ENCODE results near the gene UBE2D2.

UBE2D2 gene

DNA sequence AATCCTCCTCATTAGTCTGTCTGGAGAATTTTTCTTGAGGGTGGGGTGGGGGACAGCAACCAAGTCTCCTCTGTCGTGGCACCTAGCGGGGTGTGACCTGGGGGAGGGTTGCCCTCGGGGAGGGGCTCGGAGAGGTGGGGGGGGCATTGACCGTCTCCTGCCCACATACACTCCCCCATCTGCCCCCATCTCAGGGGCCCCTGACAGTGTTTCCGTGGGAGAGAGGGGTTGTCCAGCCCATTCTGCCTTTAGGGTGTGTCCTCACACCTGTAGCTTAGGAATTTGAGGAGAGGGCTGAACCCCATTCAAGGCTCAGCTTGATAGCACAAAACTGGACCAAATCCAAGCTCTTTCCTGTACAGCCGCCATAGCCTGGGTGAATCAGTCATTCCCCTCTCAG, 81.1 kb downstream of the UBE2D2 start:
- H3K9ac ChIP-seq (ENCODE audit: low read length), result no peak overlapping the region
- H3K4me1 ChIP-seq (ENCODE audit: control insufficient read depth, insufficient read depth, low read length), result peaks cover 9% of the 10 kb centered on the region
- H3K36me3 ChIP-seq (ENCODE audit: control insufficient read depth, insufficient read depth, low read length), result no peaks in the 10 kb centered on the region
- no peaks in the 10 kb centered on the region for H3K27me3 ChIP-seq (ENCODE audit: control insufficient read depth, insufficient read depth, low read length)
- H3K4me3 ChIP-seq (ENCODE audit: low read length), result no peak overlapping the region
- H3K27ac ChIP-seq (ENCODE audit: low read depth, low read length), result no peak overlapping the region

DNA sequence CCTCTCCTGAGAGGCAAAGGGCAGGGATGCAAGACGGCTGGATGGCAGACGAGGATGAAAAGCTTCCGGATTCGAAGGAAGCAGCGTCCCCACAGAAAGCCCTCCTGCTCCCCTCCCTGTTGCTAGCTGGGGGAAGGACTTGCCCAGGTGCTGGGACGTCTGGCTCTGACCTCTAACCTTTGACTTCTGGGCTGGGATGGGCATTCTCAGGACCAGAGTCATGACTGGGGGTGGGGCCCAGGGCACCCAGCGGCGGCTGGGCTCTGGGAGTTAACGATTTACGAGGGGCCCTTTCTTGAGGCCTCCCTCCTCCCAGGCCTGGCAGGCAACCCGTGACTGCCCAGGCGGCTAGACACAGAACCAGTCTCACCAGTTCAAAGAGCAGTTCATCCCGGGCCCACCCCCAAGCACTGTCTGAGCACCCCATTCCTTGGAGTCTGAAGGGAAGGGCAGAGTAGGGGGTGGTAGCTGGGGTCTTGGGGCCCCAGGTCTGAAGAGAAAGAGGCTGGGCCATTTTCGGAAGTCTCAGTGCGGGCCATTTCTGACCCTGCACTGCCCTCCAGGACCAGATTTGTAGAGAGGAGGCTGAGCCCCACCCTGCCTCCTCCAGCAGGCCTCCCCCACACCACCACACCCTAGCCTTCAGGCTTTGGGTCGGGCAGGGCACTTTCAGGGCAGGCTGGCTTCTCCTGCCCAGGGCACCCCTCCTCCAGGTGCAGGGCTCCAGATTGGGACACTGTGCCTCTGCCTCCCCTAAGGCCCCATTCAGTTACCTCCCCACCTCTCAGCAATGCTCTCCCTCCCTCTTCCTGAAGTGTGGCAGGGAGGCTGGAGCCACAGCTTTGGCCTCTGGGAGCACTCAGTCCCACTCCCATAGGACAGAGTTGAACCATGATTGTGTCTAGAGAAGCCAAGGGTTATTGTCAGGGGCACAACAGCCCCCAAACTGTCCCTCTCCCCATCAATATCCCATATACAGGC, 82.0 kb downstream of the UBE2D2 start:
- H3K9ac ChIP-seq (ENCODE audit: low read length), result no peak overlapping the region

DNA sequence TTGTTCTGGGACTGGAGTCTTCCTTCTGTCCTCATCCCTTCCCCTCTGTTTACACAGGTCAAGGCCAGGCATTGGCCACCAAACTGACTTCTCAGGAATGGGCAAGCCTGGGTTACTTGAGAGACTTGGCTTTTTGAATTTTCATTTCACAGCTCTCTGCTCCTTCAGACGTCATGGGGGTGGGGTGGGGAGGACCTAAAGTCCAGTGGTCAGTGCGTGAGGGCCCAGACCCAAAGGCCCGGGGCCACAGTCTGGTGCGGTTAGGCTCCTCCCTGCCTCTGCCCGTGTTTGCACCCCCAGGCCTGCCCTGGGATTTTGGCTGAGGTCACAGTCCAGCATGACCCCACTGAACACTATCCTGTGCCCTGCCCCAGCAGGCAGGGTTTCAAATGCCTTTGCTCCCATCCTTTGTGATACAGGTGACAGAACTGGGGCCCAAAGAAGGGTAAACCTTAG, 82.9 kb downstream of the UBE2D2 start:
- no peak overlapping the region for H3K27ac ChIP-seq (ENCODE audit: low read depth, low read length)
- H3K27me3 ChIP-seq (ENCODE audit: control insufficient read depth, insufficient read depth, low read length), result no peaks in the 10 kb centered on the region
- H3K9ac ChIP-seq (ENCODE audit: low read length), result no peak overlapping the region
- H3K36me3 ChIP-seq (ENCODE audit: control insufficient read depth, insufficient read depth, low read length), result no peaks in the 10 kb centered on the region
- peaks cover 6% of the 10 kb centered on the region for H3K4me1 ChIP-seq (ENCODE audit: control insufficient read depth, insufficient read depth, low read length)
- H3K4me3 ChIP-seq (ENCODE audit: low read length), result no peak overlapping the region

More for the DNA sequence above, 82.0 kb downstream of the UBE2D2 start:
- H3K27me3 ChIP-seq (ENCODE audit: control insufficient read depth, insufficient read depth, low read length), result no peaks in the 10 kb centered on the region
- H3K27ac ChIP-seq (ENCODE audit: low read depth, low read length), result no peak overlapping the region
- peaks cover 11% of the 10 kb centered on the region for H3K4me1 ChIP-seq (ENCODE audit: control insufficient read depth, insufficient read depth, low read length)
- H3K36me3 ChIP-seq (ENCODE audit: control insufficient read depth, insufficient read depth, low read length), result no peaks in the 10 kb centered on the region
- H3K4me3 ChIP-seq (ENCODE audit: low read length), result no peak overlapping the region

DNA sequence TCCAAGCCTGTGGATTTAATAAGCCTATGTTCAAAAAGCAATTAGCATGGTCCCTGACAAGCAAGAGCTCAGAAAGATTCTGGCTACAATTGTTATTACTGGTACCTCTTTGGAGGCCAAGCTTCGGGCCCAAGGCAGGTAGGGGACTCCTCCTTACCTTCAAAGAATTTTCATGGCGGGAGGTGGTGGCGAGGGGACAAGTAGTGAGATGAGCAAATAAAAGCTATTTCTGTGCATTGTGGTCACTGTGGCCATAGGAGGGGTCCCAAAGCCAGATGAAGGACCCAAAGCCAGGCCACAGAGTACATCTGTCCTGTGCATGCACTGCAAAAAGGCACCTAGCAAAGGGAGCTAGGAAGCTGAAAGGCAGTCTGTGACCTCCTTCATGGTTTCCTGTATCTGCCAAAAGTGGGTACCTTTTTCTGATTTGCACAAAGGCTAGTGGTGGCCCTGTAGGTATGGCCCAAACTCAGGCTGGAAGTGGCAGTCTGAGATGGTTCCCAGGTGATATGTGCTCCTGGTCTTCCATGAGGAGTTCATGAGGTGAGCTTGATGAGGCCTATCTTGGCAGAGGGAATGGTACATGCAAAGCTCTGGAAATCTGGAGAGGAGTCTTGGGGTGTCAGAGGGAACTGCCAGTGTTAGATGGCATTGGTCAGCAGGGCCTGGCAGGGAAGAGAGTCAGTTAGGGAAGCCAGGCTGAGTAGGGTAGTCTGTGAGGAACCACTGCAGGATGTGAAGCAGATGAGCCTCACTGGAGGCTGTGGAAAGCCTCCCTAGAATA, 83.7 kb downstream of the UBE2D2 start:
- Histone ChIP-seq H3K4me1 (ENCODE audit: control insufficient read depth, insufficient read depth, low read length) (peaks cover 6% of the 10 kb centered on the region), H3K4me3 (ENCODE audit: low read length) (no peak overlapping the region), H3K36me3 (ENCODE audit: control insufficient read depth, insufficient read depth, low read length) (no peaks in the 10 kb centered on the region), H3K27ac (ENCODE audit: low read depth, low read length) (no peak overlapping the region), H3K9ac (ENCODE audit: low read length) (no peak overlapping the region), H3K27me3 (ENCODE audit: control insufficient read depth, insufficient read depth, low read length) (no peaks in the 10 kb centered on the region)

DNA sequence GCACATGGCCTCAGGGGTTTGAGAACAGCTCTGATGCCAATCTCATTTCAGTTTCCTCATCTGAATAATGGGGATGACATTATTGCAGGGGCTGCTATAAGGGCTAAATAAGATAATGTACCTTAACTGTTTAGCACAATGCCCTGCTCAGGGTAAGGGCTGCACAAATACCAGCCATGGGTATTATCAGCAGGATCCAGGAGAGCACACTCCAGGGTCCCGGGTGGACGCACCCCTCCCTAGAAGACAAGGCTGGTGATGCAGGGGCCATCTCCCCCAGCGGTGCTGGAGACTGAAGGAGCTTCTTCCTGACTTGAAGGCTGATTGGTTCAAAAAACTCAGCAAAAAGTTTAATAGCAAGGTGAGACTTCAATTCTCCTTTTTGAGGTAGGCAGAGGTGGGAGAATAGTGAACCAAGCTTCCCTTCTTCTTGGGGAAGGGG, 84.3 kb downstream of the UBE2D2 start:
- Histone ChIP-seq H3K4me3 (ENCODE audit: low read length) (no peak overlapping the region), H3K9ac (ENCODE audit: low read length) (no peak overlapping the region), H3K27ac (ENCODE audit: low read depth, low read length) (no peak overlapping the region), H3K36me3 (ENCODE audit: control insufficient read depth, insufficient read depth, low read length) (no peaks in the 10 kb centered on the region), H3K27me3 (ENCODE audit: control insufficient read depth, insufficient read depth, low read length) (no peaks in the 10 kb centered on the region), H3K4me1 (ENCODE audit: control insufficient read depth, insufficient read depth, low read length) (peaks cover 6% of the 10 kb centered on the region)

DNA sequence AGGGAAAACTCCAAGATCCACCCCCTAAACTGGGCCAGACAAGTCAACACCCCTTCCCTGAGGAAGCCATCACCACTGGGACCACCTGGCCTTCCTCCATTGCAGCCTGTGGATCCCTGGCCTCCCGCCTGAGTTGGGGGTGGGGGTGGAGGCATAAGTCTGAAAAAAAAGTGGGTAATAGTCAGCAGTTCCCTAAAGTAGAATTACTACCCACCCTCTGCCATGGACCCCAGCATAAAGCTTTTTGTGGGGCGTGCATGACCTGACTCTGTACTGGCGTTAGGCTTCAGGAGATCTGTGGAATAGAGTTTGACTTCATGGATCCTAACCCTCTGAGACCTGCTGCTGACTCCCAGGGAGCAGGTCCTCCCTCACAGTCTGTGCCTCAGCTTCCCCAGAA, 85.0 kb downstream of the UBE2D2 start:
- H3K36me3 ChIP-seq (ENCODE audit: control insufficient read depth, insufficient read depth, low read length), result no peaks in the 10 kb centered on the region
- H3K4me1 ChIP-seq (ENCODE audit: control insufficient read depth, insufficient read depth, low read length), result peaks cover 6% of the 10 kb centered on the region
- no peak overlapping the region for H3K4me3 ChIP-seq (ENCODE audit: low read length)
- H3K27ac ChIP-seq (ENCODE audit: low read depth, low read length), result no peak overlapping the region
- no peak overlapping the region for H3K9ac ChIP-seq (ENCODE audit: low read length)
- H3K27me3 ChIP-seq (ENCODE audit: control insufficient read depth, insufficient read depth, low read length), result no peaks in the 10 kb centered on the region

DNA sequence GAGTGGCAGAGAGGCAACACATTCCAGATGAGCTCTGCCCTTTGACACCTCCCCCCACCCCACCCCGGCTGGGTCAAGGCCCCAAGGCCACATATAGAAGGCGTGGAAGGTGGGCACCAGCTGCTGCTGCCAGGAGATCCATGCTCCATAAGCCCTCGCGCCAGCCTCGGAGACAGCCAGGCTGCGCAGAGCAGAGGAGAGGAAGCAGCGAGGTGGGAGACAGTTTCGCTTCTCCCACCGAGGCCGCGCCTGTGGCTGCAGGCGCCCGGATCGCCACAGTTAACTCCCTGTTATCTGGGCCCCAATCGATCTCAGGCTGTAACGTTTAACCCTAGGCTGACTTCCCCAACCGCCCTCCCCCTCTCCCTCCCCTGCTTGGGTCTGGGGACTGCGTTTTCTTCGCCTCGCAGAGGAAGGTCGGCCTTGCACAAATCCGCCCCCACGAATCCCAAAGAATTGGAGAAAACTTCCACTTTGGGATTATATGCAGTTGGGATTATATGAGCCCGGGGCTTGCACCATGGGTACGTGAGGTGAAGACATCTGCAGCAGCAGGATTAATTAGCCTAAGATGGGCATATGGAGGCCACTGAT, 85.9 kb downstream of the UBE2D2 start:
- Histone ChIP-seq H3K27me3 (ENCODE audit: control insufficient read depth, insufficient read depth, low read length) (no peaks in the 10 kb centered on the region), H3K9ac (ENCODE audit: low read length) (no peak overlapping the region), H3K36me3 (ENCODE audit: control insufficient read depth, insufficient read depth, low read length) (no peaks in the 10 kb centered on the region), H3K27ac (ENCODE audit: low read depth, low read length) (no peak overlapping the region), H3K4me1 (ENCODE audit: control insufficient read depth, insufficient read depth, low read length) (peaks cover 11% of the 10 kb centered on the region), H3K4me3 (ENCODE audit: low read length) (peak overlapping the region; percentile 50)

DNA sequence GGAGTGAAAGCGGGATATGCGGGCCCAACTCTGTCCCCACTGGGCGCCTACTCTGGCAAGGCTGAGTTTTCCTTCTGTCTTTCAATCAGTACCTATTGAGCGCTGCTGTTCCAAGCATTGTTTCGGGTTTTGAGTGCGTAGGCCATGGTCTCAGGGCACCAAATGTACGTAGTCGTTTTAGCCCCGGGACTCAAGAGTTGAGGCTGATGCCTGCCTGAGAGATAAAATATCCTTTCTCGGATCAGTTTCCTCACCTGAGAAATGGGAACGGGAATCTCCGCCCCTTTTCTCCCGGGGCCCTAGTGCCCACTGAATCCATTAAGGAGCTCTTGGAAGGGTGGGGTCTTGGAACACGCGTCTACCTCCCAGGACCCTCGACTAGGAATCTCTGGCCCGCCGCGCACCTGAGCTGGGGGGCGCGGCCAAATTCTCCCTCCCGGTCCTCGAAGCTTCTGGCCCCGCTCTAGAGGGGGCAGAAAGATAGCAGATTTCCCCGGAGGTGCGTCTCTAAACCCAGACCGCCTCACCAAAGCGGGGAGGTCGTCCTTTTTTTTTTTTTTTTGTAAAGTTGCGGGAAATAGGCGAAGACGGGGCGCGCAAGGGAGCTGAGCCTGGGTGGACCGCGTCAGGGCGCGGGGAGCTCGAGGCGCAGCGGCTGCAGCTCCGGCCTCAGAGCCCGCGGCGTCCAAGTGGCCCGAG, 86.5 kb downstream of the UBE2D2 start:
- Histone ChIP-seq H3K4me3 (ENCODE audit: low read length) (peak overlapping the region; percentile 50), H3K4me1 (ENCODE audit: control insufficient read depth, insufficient read depth, low read length) (peaks cover 17% of the 10 kb centered on the region), H3K36me3 (ENCODE audit: control insufficient read depth, insufficient read depth, low read length) (no peaks in the 10 kb centered on the region), H3K27ac (ENCODE audit: low read depth, low read length) (no peak overlapping the region), H3K27me3 (ENCODE audit: control insufficient read depth, insufficient read depth, low read length) (no peaks in the 10 kb centered on the region), H3K9ac (ENCODE audit: low read length) (no peak overlapping the region)

DNA sequence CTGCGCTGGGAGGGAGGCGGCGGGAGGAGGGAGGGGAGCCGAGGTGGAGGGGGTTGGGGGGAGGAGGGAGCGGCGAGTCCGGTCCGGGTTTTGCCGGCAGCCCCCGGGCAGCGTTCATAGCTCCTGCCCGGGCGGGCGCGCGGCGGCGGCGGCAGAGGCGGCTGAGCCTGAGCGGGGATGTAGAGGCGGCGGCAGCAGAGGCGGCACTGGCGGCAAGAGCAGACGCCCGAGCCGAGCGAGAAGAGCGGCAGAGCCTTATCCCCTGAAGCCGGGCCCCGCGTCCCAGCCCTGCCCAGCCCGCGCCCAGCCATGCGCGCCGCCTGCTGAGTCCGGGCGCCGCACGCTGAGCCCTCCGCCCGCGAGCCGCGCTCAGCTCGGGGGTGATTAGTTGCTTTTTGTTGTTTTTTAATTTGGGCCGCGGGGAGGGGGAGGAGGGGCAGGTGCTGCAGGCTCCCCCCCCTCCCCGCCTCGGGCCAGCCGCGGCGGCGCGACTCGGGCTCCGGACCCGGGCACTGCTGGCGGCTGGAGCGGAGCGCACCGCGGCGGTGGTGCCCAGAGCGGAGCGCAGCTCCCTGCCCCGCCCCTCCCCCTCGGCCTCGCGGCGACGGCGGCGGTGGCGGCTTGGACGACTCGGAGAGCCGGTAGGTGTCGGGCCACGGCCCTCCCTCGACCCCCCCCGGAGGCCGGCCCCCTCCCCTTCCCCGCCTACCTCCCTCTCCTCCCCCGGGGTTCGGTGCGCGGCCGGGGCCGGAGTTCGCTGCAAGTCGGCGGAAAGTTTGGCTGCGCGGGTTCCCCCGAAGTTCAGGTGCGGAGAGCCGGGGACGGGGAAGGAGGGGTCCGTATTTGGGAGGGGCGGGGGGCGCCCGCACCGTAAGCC, 87.3 kb downstream of the UBE2D2 start, which contains the start of gene CXXC5:
Gene CXXC5, plus strand, starts transcription at position 145 of the 877 bp plus-strand sequence. CDS start 32,175 bp downstream, outside the sequence.
- Histone ChIP-seq H3K4me3 (ENCODE audit: low read length) (peak within 1 kb of the TSS; percentile 61), H3K27me3 (ENCODE audit: control insufficient read depth, insufficient read depth, low read length) (no peaks in the 10 kb centered on the region), H3K27ac (ENCODE audit: low read depth, low read length) (peak within 1 kb of the TSS; percentile 70), H3K36me3 (ENCODE audit: control insufficient read depth, insufficient read depth, low read length) (no peaks in the 10 kb centered on the region), H3K9ac (ENCODE audit: low read length) (peak within 1 kb of the TSS; percentile 27), H3K4me1 (ENCODE audit: control insufficient read depth, insufficient read depth, low read length) (peaks cover 20% of the 10 kb centered on the region)

DNA sequence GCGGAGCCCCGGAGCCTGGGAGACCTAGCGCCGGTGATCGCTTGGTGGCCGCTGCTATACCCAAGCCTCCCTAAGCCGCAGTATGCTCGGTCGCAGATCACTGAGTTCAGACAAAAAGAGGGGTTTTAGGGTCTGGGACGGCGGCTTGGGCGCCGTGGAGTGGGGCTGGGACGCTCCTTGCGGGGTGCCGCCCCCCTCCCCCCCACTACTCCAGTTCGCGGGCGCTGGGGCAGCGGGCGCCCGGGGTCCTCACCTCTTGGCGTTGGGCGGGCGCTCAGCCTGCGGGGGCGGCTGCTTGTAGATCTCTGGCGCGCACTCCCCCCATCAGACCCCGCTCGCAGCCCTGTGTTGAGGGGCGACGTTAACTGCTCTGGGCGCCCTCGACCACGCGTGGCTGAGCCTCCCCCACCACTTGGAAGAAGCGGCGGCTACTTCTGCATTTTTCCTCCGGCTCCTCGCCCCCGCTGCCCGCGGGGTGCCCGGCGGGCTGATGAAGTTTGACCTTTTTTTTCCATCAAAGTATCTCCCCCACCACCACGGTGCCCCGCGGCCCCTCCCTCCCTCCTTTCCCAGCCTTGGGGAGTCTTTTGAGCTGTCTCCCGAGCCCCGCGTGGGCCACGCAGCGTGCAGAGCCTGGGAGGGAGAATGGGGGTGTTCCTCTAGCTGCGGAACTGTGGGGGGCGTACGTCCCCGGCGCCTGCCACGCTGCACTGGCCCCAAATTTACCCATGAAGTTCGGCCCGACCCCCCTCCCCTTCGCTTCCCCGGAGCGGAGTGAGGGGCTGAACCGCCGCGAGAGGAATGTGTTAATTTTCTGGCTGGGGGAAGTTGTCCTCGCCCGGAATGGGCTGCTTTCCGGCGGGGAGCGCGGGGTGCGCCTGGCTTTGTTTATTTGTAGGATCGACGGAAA, 88.2 kb downstream of the UBE2D2 start:
- H3K27ac ChIP-seq (ENCODE audit: low read depth, low read length), result peak overlapping the region; percentile 70
- H3K4me1 ChIP-seq (ENCODE audit: control insufficient read depth, insufficient read depth, low read length), result peaks cover 24% of the 10 kb centered on the region
- H3K4me3 ChIP-seq (ENCODE audit: low read length), result peak overlapping the region; percentile 61
- no peaks in the 10 kb centered on the region for H3K27me3 ChIP-seq (ENCODE audit: control insufficient read depth, insufficient read depth, low read length)
- no peaks in the 10 kb centered on the region for H3K36me3 ChIP-seq (ENCODE audit: control insufficient read depth, insufficient read depth, low read length)
- peak overlapping the region; percentile 8 for H3K9ac ChIP-seq (ENCODE audit: low read length)

All from rectal smooth muscle tissue (tissue), 1 donor.